RWPE1 (cell line): Measurements from ENCODE around the gene TRAPPC12.

Experiments
- CTCF ChIA-PET: fragments of 350-600 bp; sonication (Branson Sonifier 250); formaldehyde crosslinking; extraction: SDS; loops from one replicate; lab custom pipeline; 2021; lab: Yijun Ruan, JAX
- POLR2A ChIA-PET: fragments of 400-600 bp; formaldehyde crosslinking; extraction: SDS; loops from one replicate; lab custom pipeline; 2020; ENCODE audit warnings: antibody characterized with exemption; ENCODE audit not compliant: low non-redundant PET; lab: Yijun Ruan, JAX
- DNase-seq: peaks from one replicate; pipeline ENCODE4 v3.0.0; 2012; ENCODE audit warnings: low spot score
- H3K27ac ChIP-seq: fragments of 450-650 bp; 2 replicates; pipeline ENCODE4 v1.5.1; 2017
- CTCF ChIP-seq: fragments of 450-650 bp; conservative IDR thresholded peaks from 2 replicates; pipeline ENCODE4 v1.5.1; 2017; ENCODE audit warnings: low read depth, mild to moderate bottlenecking

The TRAPPC12 gene

GRCh38 chr2:3341336-3341735 lies 38.2 kb upstream of the TRAPPC12 start:
- no peak for DNase-seq
- POLR2A ChIA-PET: no interaction called here

GRCh38 chr2:3342324-3342723 lies 37.2 kb upstream of the TRAPPC12 start:
- no peak for TF ChIP-seq CTCF
- ChIA-PET CTCF (interaction anchor here (0.9 to 1.0 kb wide), 2 partner anchors 1573 to 1791 kb away, joined by 3 read pairs; no protein-coding TSS in a partner anchor), POLR2A (no interaction called here)
- no peak overlapping the region for H3K27ac ChIP-seq
- DNase-seq: no peak

More at GRCh38 chr2:3341336-3341735, 38.2 kb upstream of the TRAPPC12 start:
- H3K27ac ChIP-seq: no peak overlapping the region
- CTCF ChIA-PET: no interaction called here
- TF ChIP-seq CTCF: no peak

- ChIA-PET CTCF (interaction anchor here (1.0 kb wide), 1 partner anchor 1573 kb away, joined by 3 read pairs; no protein-coding TSS in a partner anchor), POLR2A (no interaction called here)
- DNase-seq: no peak
- TF ChIP-seq CTCF: no peak
- H3K27ac ChIP-seq: no peak overlapping the region
Observed at GRCh38 chr2:3343012-3343411, 36.5 kb upstream of the TRAPPC12 start.

GRCh38 chr2:3344897-3345296 lies 34.6 kb upstream of the TRAPPC12 start:
- no peak for TF ChIP-seq CTCF
- POLR2A ChIA-PET: no interaction called here
- CTCF ChIA-PET: no interaction called here
- no peak for DNase-seq
- no peak overlapping the region for H3K27ac ChIP-seq

- no peak overlapping the region for H3K27ac ChIP-seq
- ChIA-PET CTCF (no interaction called here), POLR2A (no interaction called here)
- DNase-seq: no peak
- no peak for TF ChIP-seq CTCF
Observed at GRCh38 chr2:3345621-3346020, 33.9 kb upstream of the TRAPPC12 start.

GRCh38 chr2:3348767-3349166 lies 30.7 kb upstream of the TRAPPC12 start:
- POLR2A ChIA-PET: no interaction called here
- CTCF ChIA-PET: interaction anchor here (0.6 kb wide), 1 partner anchor 11 kb away, joined by 3 read pairs; no protein-coding TSS in a partner anchor
- TF ChIP-seq CTCF: no peak
- DNase-seq: no peak
- H3K27ac ChIP-seq: no peak overlapping the region
